Erythroblast (primary cell): ENCODE data around the gene HERC3.

Experiments used
- GATA1 ChIP-seq: IDR thresholded peaks from 2 replicates; pipeline ENCODE4 v1.6.1; 2011; ENCODE audit warnings: low read depth, mild to moderate bottlenecking, control low read depth, low read length, moderate library complexity
- POLR2A ChIP-seq: IDR thresholded peaks from 2 replicates; pipeline ENCODE4 v1.6.1; 2011; ENCODE audit warnings: mild to moderate bottlenecking, low read length

DNA sequence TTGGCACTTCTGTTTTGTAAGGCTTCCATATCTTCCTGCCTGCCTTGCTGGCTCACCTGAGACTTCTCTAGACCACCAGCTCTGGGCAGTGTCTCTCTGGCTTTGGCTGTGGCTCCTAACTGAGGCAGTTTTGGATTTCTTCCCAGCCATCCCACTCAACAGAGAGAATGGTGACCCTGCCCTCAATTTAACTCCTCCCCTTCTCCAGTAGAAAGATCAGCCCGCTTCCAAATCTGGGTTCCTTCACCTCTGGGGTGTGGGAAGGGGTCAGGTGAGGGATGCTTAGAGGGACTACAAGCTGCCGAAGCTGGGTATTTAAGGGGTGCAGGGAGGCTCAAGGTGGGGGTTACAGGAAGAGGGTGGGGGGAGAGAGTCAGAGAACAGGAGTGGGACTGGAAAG lies 81.6 kb downstream of the HERC3 start:
- TF ChIP-seq POLR2A: no peak
- no peak for TF ChIP-seq GATA1
